ENCODE data around the gene CCDC50.

GRCh38 chr3:191383124-191383523 lies 53.9 kb downstream of the CCDC50 start:
- TF ChIP-seq CTCF (IDR thresholded peaks at IDR 0.05) (no peak), POLR2A (IDR thresholded peaks at IDR 0.05) (no peak)
